ENCODE measurements around the gene ZNF93. TPM values are rescaled to one million over a fixed set of nuclear protein-coding genes. Genes with fewer than 3 reads are reported as not detected.
"Not testable (repeated sequence)": the region's sequence is repeated elsewhere in the genome, so short reads cannot be mapped to it uniquely, and the experiment has no call there.

The ZNF93 gene
- total RNA-seq (23.1 TPM), polyA plus RNA-seq (5.8 TPM)

DNA sequence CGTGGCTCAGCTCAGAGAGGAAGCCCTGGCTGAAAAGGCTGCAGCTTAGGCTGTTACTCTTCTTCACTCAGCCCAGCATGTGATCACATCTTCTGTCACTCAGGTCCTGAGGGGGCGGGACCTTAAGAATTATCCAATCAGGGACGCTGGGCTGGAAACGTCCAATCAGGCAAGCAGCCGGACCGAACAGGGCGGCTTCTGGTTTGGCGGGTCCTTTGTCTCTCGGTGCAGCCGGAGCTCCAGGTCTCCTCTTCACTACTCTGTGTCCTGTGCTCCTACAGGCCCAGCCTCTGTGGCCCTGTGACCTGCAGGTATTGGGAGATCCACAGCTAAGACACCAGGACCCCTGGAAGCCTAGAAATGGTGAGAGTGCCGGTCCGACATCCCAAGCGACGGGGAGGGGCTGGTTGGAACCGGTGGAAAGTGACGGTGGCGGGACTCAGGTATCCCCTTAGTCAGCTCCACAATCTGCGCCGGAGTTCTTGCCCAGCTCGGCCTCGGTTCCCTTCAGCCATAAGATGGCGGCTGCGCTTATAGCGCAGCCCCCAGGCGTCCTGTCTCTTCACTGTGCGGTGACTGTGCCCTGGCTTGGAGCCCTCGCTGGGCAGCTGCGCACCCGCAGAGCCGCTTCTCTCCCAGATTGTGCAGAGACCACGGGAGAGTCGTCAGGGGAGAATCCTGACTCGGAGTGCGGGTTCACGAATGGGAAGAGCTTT is at the start of gene ZNF93:
ZNF93 (plus strand) TSS at position 218 of the 716 bp plus-strand sequence; CDS start at position 361, 143 bp downstream.
- H3K4me1 ChIP-seq (ENCODE audit: insufficient read depth), result no peaks in the 10 kb centered on the region
- H3K27ac ChIP-seq (ENCODE audit: low read depth), result peak within 1 kb of the TSS; percentile 88
- no peaks in the 10 kb centered on the region for H3K36me3 ChIP-seq (ENCODE audit: insufficient read depth)
- under 1% methylated on average over 35 of the region's 35 CpGs for WGBS
- peak; percentile 96 for DNase-seq (ENCODE audit: extremely low spot score)
- H3K4me3 ChIP-seq (ENCODE audit: low read depth, low read length), result peak within 1 kb of the TSS; percentile 54

DNA sequence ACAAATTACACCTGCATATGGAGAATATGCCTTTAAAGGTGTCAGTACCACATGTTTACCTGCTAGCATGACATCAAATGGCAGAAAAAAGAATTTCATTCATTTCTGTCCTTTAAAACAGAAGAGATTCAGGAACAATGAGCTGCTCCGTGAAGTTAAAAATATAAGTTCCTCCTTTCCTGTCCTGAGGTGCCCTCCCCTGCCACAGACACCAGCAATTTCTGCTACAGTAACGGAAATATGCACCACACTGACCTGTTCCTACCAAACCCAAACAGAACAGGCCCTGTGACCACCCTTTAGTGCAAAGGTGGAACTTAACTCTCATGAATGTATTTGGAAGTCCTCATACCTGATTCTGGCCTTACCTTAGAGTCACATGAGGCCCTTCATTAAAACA is 49.0 kb upstream of the ZNF93 start:
- H3K27ac ChIP-seq (ENCODE audit: low read depth); H3K36me3 ChIP-seq (ENCODE audit: insufficient read depth); H3K4me1 ChIP-seq (ENCODE audit: insufficient read depth); H3K4me3 ChIP-seq (ENCODE audit: low read depth, low read length); DNase-seq (ENCODE audit: extremely low spot score): not testable (repeated sequence)
- 81% methylated on average over 2 of the region's 2 CpGs for WGBS

DNA sequence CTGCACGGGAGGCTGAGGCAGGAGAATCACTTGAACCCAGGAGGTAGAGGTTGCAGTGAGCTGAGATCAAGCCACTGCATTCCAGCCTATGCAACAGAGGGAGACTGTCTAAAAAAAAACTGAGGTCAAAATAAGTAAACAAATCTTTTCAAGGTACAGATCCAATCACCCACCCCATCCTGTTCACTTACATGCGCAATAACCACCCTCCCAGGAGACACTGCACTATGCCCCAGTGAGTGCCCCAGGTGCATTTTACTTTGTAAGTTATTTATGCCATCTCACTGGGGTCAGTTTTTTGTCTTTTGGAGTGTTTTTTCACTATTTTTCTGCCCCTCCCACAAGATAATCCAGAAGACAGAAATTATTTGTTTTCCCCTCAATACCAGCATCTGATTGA is 42.0 kb upstream of the ZNF93 start:
- Histone ChIP-seq H3K4me3 (ENCODE audit: low read depth, low read length) (no peak overlapping the region), H3K4me1 (ENCODE audit: insufficient read depth) (no peaks in the 10 kb centered on the region), H3K36me3 (ENCODE audit: insufficient read depth) (no peaks in the 10 kb centered on the region), H3K27ac (ENCODE audit: low read depth) (no peak overlapping the region)
- 97% methylated on average over 2 of the region's 2 CpGs for WGBS
- no peak for DNase-seq (ENCODE audit: extremely low spot score)

DNA sequence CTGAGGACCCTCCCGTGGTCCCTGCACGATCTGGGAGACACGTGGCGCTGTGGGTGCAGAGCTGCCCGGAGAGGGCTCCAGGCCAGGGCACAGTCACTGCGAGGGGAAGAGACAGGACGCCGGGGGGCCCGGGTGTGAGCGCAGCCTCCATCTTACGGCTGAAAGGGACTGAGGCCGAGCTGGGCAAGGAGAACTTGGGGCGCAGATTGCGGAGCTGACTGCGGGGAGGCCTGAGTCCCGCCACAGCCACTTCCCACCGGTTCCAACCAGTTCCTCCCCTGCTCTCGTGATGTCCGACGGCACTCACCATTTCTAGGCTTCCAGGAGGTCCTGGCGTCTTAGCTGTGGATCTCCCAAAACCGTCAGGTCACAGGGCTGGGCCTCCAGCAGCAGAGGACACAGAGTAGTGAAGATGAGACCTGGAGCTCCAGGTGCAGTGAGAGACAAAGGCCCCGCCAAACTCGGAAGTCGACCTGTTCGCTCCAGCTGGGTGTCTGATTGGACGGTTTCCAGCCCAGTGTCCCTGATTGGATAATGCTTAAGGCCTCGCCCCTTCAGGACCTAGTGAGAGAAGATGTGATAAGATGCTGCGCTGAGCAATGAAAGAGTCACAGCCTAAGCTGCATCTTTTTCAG is 39.9 kb upstream of the ZNF93 start:
- Histone ChIP-seq H3K4me3 (ENCODE audit: low read depth, low read length) (no peak overlapping the region), H3K27ac (ENCODE audit: low read depth) (no peak overlapping the region), H3K4me1 (ENCODE audit: insufficient read depth) (no peaks in the 10 kb centered on the region), H3K36me3 (ENCODE audit: insufficient read depth) (no peaks in the 10 kb centered on the region)
- peak; percentile 20 for DNase-seq (ENCODE audit: extremely low spot score)
- whole genome bisulfite sequencing, result 14% methylated on average over 29 of the region's 29 CpGs

DNA sequence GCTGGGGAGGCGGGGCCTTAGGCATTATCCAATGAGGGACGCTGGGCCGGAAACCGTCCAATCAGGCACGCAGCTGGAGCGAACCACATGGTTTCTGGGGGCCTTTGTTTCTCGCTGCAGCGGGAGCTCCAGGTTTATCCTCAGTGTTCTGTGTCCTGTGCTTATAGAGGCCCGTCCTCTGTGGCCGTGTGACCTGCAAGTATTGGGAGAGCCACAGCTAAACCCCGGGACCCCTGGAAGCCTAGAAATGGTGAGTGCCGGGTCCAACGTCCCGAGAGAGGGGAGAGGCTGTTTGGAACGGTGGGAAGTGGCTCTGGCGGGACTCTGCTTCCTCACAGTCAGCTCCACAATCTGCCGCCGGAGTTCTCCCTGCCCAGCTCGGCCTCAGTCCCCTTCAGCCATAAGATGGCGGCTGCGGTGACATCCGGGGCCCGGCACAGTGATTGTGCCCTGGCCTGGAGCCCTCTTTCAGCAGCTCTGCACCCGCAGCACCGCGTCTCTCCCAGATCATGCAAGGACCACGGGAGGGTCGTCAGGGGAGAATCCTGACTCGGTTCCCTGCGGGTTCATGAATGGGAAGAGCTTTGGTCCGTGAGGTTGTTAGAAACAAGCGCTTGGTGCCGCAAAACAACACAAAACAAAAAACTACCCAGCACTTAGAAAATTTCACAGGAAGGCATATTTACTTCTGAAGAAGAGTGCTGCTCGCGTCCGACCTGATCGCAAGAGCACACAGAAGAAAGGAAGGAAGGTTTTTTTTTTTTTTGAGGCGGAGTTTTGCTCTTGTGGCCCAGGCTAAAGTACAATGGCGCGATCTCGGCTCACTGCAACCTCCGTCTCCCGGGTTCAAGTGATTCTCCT is 34.8 kb upstream of the ZNF93 start, which contains the start of gene ZNF253:
ZNF253 (plus strand) TSS at position 133 of the 861 bp plus-strand sequence; CDS start at position 248, 115 bp downstream.
- H3K27ac ChIP-seq (ENCODE audit: low read depth), result peak within 1 kb of the TSS; percentile 91
- H3K4me1 ChIP-seq (ENCODE audit: insufficient read depth), result no peaks in the 10 kb centered on the region
- H3K36me3 ChIP-seq (ENCODE audit: insufficient read depth), result no peaks in the 10 kb centered on the region
- peak; percentile 94 for DNase-seq (ENCODE audit: extremely low spot score)
- peak within 1 kb of the TSS; percentile 84 for H3K4me3 ChIP-seq (ENCODE audit: low read depth, low read length)
- under 1% methylated on average over 43 of the region's 43 CpGs for WGBS

DNA sequence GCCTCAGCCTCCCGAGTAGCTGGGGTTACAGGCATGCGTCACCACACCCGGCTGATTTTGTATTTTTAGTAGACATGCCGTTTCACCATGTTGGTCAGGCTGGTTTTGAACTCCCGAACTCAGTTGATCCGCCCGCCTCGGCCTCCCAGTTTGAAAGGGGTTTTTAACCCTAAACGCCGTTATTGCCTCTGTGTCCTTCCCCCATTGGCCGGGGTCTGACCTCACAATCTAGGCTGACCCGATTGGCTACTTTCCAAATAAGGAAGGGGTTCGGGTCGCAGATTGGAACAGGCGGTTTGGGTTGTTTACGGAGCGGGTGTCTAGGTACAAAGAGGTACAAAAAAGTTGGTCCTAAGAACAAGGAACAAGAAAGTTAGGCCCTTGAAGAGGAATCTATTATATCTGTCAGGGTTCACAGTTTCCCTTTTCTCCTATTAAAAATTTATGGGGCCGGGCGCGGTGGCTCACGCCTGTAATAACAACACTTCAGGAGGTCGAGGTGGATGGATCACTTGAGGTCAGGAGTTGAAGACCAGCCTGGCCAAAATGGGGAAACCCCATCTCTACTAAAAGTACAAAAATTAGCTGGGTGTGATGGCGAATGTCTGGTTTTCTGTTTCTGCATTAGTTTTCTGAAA is 34.0 kb upstream of the ZNF93 start:
- Histone ChIP-seq H3K4me3 (ENCODE audit: low read depth, low read length) (peak overlapping the region; percentile 84), H3K27ac (ENCODE audit: low read depth) (peak overlapping the region; percentile 91), H3K36me3 (ENCODE audit: insufficient read depth) (no peaks in the 10 kb centered on the region), H3K4me1 (ENCODE audit: insufficient read depth) (no peaks in the 10 kb centered on the region)
- 3% methylated on average over 23 of the region's 23 CpGs for WGBS
- DNase-seq (ENCODE audit: extremely low spot score), result no peak

DNA sequence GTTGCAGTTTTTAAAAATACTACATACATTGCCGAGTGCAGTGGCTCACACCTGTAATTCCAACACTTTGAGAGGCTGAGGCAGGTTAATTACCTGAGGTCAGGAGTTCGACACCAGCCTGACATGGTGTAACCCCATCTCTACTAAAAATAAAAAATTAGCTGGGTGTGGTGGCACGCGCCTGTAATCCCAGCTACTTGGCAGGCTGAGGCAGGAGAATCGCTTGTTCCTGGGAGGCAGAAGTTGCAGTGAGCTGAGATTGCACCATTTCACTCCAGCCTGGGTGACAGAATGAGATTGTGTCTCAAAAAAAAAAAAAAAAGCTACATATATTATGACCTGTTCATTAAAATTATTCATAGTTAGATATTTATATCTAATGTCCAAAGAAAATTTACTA is 30.7 kb upstream of the ZNF93 start:
- 95% methylated on average over 5 of the region's 5 CpGs for WGBS
- not testable (repeated sequence) for H3K4me1 ChIP-seq (ENCODE audit: insufficient read depth); DNase-seq (ENCODE audit: extremely low spot score); H3K36me3 ChIP-seq (ENCODE audit: insufficient read depth); H3K27ac ChIP-seq (ENCODE audit: low read depth); H3K4me3 ChIP-seq (ENCODE audit: low read depth, low read length)

DNA sequence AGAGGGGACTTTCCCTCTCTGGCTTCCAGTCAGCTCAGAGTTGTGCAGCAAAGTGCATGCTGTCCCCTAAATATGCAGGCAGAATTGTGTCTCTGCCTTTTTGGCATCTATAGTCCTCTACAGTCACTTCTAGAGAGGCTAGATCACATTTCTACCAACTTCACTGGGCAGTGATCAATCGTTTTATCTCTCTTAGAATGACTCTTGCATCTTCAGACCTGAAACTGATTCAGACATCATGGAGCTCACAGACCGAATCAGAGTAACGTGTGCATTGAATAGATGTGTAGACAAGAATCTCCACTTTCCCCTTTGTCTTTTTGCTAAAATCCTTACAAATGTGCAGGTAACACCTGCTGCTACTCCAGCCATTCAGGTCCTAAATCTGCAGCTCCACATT is 28.8 kb upstream of the ZNF93 start:
- Histone ChIP-seq H3K36me3 (ENCODE audit: insufficient read depth) (peaks cover 1% of the 10 kb centered on the region), H3K27ac (ENCODE audit: low read depth) (no peak overlapping the region), H3K4me3 (ENCODE audit: low read depth, low read length) (no peak overlapping the region), H3K4me1 (ENCODE audit: insufficient read depth) (no peaks in the 10 kb centered on the region)
- 91% methylated on average over 3 of the region's 3 CpGs for WGBS
- DNase-seq (ENCODE audit: extremely low spot score), result no peak

DNA sequence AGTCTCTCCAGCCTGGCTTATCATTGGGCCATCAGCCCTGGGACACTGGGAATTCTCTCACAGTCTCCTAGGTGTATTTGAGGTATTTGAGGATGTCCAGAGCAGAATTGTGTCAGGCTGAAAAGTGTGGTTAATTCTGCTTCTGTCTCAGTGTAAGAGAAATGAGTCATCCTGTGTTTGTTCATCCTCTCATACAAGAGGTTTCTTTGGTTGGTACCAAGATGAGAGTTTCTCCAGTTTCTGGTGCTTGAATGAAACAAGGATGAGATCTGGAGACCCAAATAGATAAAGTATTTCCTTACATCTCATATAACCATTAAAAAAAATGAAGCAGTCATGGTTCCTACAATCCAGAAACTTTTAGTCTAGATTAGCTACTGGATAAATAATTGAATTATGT is 27.4 kb upstream of the ZNF93 start:
- Histone ChIP-seq H3K4me3 (ENCODE audit: low read depth, low read length) (no peak overlapping the region), H3K36me3 (ENCODE audit: insufficient read depth) (peaks cover 1% of the 10 kb centered on the region), H3K27ac (ENCODE audit: low read depth) (no peak overlapping the region), H3K4me1 (ENCODE audit: insufficient read depth) (no peaks in the 10 kb centered on the region)
- DNase-seq (ENCODE audit: extremely low spot score), result no peak

DNA sequence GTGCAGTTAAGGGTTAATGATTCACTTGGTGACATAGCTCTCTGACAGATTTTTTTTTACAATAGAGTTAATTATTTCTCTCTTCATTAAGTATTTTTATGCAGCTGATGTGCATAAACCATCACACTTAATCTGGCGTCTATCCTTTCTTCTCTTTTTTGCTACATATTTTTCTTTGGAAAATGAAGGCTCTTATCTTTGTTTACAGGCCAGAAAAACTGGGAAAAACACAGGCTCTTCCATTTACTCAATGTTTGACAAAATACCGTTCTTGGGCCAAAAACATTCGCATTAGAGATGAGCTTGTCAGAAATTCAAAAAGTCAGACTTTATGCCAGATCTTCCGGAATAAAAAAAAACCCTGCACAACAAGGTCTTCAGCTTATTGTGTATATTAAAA is 23.0 kb upstream of the ZNF93 start:
- WGBS, result 53% methylated on average over 4 of the region's 4 CpGs
- no peak overlapping the region for H3K27ac ChIP-seq (ENCODE audit: low read depth)
- no peaks in the 10 kb centered on the region for H3K4me1 ChIP-seq (ENCODE audit: insufficient read depth)
- DNase-seq (ENCODE audit: extremely low spot score), result no peak
- H3K36me3 ChIP-seq (ENCODE audit: insufficient read depth), result peaks cover 3% of the 10 kb centered on the region
- no peak overlapping the region for H3K4me3 ChIP-seq (ENCODE audit: low read depth, low read length)

DNA sequence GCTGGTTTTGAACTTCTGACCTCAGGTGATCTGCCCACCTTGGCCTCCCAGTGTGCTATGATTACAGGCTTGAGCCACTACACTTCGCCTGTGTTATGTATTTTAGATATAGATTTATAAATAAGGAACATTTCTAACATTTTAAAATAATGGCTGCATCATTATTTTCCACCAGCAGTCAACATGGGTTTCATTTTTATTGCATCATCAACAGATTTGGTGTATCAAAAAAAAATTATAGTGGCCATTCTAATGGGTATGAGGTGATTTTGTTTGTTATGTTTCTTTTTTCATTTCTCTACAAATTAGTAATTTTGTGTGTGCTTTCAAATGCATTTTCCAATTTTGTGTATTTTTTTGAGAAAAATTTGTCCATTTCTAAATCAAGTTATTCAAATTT is 16.2 kb upstream of the ZNF93 start:
- Histone ChIP-seq H3K36me3 (ENCODE audit: insufficient read depth) (peaks cover 5% of the 10 kb centered on the region), H3K4me1 (ENCODE audit: insufficient read depth) (no peaks in the 10 kb centered on the region), H3K4me3 (ENCODE audit: low read depth, low read length) (no peak overlapping the region), H3K27ac (ENCODE audit: low read depth) (no peak overlapping the region)
- WGBS, result 100% methylated on average over 1 of the region's 1 CpG
- no peak for DNase-seq (ENCODE audit: extremely low spot score)

DNA sequence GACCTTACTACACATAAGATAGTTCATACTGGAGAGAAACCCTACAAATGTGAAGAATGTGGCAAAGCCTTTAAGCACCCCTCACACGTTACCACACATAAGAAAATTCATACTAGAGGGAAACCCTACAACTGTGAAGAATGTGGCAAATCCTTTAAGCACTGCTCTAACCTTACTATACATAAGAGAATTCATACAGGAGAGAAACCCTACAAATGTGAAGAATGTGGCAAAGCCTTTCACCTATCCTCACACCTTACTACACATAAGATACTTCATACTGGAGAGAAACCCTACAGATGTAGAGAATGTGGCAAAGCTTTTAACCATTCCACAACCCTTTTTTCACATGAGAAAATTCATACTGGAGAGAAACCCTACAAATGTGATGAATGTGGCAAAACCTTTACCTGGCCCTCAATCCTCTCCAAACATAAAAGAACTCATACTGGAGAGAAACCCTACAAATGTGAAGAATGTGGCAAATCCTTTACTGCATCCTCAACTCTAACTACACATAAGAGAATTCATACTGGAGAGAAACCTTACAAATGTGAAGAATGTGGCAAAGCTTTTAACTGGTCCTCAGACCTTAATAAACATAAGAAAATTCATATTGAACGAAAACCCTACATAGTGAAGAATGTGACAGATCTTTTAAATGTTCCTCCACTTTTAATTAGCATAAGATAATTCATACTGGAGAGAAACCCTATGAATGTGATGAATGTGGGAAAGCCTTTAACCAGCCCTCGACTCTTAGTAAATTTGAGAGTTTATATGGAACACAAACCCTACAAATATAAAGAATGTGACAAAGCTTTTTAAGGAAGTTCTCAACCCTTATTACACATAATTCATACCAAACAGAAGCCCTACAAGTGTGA is 8.4 kb upstream of the ZNF93 start:
- not testable (repeated sequence) for DNase-seq (ENCODE audit: extremely low spot score); H3K4me3 ChIP-seq (ENCODE audit: low read depth, low read length); H3K27ac ChIP-seq (ENCODE audit: low read depth); H3K4me1 ChIP-seq (ENCODE audit: insufficient read depth); H3K36me3 ChIP-seq (ENCODE audit: insufficient read depth)
- 97% methylated on average over 3 of the region's 3 CpGs for WGBS
